Stimulated activated CD8-positive, alpha-beta memory T cell treated with anti-CD3 and anti-CD28 coated beads, Interleukin-15, amount 100 ng/mL, for 1 hour (primary cell): ENCODE data around the gene OTOA.
"Not testable (repeated sequence)": the region's sequence is repeated elsewhere in the genome, so short reads cannot be mapped to it uniquely, and the experiment has no call there.

Experiments
- DNase-seq: peaks from one replicate; pipeline ENCODE4 v3.0.0-alpha.2; 2020; ENCODE audit warnings: low read depth

The OTOA gene

GRCh38 chr16:21641916-21642315 lies 21.9 kb upstream of the OTOA start:
- no peak for DNase-seq

GRCh38 chr16:21642861-21643260 lies 20.9 kb upstream of the OTOA start:
- DNase-seq = no peak

DNA sequence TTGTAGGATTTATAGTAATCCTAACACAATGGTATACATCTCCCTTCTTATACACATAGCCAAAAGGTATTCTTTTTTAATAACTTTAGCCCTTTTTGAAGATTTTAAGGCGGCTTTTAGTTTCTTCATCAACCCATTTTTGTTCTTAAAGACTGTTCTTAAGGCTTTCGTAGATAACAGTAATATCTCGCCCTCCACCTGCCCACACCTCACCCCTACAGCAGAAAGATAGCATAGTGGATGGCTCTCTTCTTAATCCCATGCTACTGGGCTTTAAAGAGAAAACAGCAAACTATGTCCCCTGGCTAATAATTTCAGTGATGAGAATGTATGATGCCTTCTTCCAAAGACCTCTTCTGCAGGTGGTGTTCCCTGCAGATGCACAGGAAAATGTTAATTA lies 20.0 kb upstream of the OTOA start:
- no peak for DNase-seq

DNA sequence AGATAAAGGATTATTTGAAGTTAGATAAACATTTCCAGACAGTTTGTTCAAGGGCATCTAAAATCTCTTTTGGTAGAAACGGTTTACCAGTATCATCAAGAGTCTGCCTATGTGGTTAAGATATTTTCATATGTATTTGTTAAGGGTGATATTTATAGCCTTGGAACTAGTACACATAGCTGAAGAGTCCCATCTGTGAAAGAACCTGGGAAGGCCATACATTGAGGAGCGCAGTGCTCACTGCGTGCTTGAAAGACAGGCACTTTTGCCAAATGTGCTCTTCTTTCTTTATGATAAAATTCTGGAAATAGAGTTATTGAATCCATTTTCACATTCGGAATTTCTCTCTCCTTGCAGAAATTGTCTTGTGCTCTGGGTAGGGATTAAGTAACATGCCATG lies 19.1 kb upstream of the OTOA start:
- no peak for DNase-seq

- no peak for DNase-seq
Measured at GRCh38 chr16:21645261-21645721, 18.5 kb upstream of the OTOA start.

- no peak for DNase-seq
Measured at GRCh38 chr16:21646091-21646490, 17.7 kb upstream of the OTOA start.

DNA sequence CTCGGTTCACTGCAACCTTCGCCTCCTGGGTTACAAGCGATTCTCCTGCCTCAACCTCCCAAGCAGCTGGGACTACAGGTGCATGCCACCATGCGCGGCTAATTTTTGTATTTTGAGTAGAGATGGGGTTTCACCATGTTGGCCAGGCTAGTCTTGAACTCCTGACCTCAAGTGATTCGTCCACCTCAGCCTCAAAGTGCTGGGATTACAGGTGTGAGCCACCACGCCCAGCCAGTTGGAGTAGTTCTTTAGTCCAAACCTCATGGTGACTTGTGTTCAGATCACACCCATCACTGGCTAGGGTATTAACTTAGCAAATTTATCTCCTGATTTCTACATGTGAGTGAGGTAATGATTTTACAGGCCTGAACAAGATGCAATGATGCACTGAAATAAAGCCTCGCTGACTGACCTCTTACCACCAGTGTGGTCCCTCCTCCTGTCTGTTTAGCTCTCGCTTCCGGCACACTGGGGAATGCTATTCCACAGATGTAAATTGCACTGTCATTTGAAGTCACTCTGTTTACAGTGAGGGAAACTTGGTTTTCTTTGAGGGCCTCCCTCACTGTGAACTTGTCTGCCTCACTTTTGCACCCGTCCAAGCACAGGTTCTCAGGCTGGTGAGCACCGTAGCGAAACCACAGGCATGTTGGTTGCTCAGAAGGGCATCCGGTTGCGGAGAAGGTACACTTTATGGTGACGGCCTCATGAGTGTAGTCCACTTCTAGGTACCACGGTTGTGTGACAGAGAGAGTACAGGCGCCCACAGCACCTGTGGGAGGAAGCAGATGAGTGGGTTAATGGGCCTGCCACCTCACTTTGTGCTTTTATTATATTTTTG lies 16.8 kb upstream of the OTOA start:
- DNase-seq = peak; percentile 32

- DNase-seq = no peak
Measured at GRCh38 chr16:21647562-21648164, 16.1 kb upstream of the OTOA start.

- not testable (repeated sequence) for DNase-seq
Measured at GRCh38 chr16:21649826-21650406, 13.9 kb upstream of the OTOA start.

GRCh38 chr16:21650521-21650920 lies 13.2 kb upstream of the OTOA start:
- DNase-seq = no peak

DNA sequence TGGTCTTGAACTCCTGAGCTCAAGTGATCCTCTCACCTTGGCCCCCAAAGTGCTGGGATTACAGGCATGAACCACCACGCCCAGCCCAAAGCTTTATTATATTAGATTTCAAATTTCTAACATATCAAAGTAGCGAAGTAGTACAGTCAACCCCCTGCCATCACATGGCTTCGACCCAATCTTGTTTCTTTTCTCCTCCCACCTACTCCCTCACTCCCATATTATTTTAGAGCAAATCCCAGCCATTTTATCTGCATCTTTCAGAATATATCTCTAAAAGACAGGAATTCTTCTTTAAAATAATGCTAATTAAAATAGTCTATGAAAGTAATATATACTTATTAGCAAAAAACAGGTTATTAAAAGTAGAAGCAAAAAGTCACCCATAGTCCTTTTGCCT lies 12.3 kb upstream of the OTOA start:
- no peak for DNase-seq

- DNase-seq = no peak
Measured at GRCh38 chr16:21652453-21652852, 11.3 kb upstream of the OTOA start, which contains the start of gene IGSF6. TSS of gene IGSF6 (minus strand) at chr16:21652608. CDS start at chr16:21652598, 10 bp downstream.

GRCh38 chr16:21653571-21653970 lies 10.2 kb upstream of the OTOA start:
- DNase-seq = no peak

DNA sequence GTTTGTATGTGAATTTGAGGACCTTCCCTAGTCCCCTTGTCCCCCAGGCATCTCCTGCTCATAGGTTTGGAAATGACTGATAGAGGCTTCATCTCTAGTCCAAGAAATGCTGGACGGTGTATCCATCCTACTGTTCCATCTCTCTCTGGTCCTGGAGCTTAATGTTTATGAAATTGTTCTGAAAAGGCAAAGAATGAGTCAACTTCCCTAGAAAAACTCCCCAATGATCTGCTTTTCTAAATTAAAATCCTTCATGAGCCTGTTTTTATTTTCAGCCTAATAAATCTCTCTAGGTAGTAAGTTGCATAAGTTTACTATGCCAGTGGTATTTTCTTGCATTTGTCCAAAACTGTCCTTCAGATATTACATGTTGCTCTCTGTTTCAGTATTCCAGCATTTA lies 9.3 kb upstream of the OTOA start:
- no peak for DNase-seq

- no peak for DNase-seq
Measured at GRCh38 chr16:21654881-21655280, 8.9 kb upstream of the OTOA start.

DNA sequence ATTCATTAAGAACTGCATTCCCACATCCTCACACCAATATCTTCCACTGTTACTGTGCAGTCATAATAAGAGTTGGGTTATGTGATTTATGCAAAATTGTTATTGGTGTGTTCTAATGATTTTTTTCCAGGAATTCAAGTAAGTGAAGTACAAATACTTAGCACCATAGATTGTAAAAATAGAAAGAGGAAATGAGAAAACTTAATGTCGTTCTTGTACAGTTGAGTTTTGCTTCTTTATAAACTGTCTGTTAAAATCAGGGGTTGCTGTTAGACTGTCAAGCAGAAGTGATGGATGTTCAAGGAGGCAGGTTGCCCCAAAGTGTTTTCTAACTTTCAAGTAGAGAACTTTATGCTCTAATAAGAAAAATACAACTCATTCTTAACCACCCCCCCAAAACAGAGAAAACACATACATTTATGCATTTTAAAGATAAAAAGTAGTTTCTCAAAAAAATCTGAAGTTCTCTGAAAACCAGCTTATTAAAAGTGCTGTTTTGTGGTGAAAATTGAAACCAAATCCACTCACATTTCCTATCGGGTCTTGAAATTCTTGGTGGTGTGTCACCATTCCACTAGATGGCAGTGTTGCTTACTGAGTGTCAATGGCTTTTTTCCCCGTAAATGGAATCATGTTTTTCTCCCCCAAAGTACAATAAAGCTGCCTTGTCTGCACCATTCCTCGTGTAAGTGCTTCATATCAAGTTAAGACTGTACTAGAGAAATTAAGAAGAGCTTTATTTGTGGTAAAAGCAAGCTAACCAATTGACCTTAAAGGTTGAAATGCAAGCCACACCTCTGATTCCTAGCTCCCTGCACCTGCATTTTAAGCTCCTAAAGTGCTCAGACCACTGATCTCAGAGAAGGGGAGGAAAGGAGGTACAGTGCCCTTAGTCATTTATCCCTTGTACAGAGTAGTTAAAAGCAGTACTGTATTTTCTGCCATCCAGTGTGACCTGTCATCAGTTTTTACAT lies 6.7 kb upstream of the OTOA start:
- DNase-seq = no peak

GRCh38 chr16:21659124-21659523 lies 4.6 kb upstream of the OTOA start:
- DNase-seq = no peak

- DNase-seq = no peak
Measured at GRCh38 chr16:21664801-21665492, 1.2 kb downstream of the OTOA start.

DNA sequence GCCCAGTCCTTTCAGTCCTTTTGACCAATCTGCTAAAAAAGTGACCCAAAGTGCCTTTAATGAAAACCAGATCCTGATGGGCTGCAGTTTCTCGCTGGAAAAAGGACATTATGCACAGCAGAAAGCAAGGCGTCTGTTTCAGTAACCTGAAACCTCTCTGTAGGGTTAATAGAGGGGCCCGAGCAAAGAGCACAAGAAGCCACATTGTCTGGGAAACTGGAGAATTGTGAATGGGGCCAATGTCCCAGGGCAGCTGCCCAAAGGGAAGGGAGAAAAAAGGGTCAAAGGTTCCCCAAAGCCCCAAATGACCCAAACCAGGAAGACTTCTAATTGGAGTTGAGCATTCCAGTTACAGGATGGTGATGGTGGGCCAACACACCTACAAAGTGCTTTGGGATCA lies 3.0 kb downstream of the OTOA start:
- no peak for DNase-seq

DNA sequence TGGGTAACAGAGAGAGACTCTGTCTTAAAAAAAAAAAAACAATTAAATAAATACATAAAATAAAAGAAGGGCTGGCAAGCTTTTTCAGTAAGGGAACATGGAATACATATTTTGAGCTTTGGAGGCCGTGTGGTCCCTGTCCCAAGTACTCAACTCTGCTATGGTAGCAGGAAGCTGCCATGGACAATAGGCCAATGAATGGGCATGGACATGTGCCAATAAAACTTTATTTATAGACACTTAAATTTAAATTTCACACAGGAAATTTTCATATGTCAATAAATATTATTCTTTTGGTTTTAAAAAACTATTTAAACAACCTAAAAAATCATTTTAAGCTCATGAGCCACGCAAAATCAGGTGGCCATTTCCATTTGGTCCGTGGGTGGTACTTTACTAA lies 3.8 kb downstream of the OTOA start:
- no peak for DNase-seq

- DNase-seq = no peak
Measured at GRCh38 chr16:21673469-21673868, 9.7 kb downstream of the OTOA start.
